ENCODE data around the gene NLRC5. TPM values are rescaled to one million over a fixed set of nuclear protein-coding genes. Genes with fewer than 3 reads are reported as not detected.
"Not testable (repeated sequence)": the region's sequence is repeated elsewhere in the genome, so short reads cannot be mapped to it uniquely, and the experiment has no call there.

The NLRC5 gene
- total RNA-seq, 2 experiments from 2014 or later = 135 to 153 TPM

DNA sequence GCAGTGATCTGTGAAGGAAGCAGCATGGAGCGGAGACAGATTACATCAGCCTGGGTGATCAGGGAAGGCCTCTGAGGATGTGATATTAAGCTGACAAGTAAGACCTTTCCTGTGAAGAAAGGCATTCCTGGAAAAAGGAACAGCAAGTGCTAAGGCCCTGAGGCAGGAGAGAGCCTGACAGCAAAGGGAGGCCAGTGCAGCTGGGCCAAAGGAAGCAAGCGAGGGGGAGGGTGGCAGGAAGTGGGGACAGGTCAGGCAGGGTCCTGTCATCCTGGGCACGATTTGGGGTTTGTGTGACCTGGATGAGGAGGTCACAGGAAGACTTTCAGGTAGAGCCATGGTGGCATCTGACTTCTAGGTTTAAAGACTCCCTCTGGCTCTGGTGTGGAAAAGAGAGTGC, 115.3 kb downstream of the NLRC5 start:
- TF ChIP-seq, protein P1, sequence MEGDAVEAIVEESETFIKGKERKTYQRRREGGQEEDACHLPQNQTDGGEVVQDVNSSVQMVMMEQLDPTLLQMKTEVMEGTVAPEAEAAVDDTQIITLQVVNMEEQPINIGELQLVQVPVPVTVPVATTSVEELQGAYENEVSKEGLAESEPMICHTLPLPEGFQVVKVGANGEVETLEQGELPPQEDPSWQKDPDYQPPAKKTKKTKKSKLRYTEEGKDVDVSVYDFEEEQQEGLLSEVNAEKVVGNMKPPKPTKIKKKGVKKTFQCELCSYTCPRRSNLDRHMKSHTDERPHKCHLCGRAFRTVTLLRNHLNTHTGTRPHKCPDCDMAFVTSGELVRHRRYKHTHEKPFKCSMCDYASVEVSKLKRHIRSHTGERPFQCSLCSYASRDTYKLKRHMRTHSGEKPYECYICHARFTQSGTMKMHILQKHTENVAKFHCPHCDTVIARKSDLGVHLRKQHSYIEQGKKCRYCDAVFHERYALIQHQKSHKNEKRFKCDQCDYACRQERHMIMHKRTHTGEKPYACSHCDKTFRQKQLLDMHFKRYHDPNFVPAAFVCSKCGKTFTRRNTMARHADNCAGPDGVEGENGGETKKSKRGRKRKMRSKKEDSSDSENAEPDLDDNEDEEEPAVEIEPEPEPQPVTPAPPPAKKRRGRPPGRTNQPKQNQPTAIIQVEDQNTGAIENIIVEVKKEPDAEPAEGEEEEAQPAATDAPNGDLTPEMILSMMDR (IDR thresholded peaks at IDR 0.05) = no peak
- DNase-seq (peak; percentile 25), ATAC-seq (peak; percentile 55)
- intact Hi-C loops (cut with micrococcal nuclease) = no loop called here
- Mint-ChIP-seq H3K4me1 (ENCODE audit: low read depth) (peaks cover 20% of the 10 kb centered on the region), H3K36me3 (ENCODE audit: low read depth) (no peaks in the 10 kb centered on the region), H3K27ac (peak overlapping the region; percentile 47), H3K9me3 (no peaks in the 10 kb centered on the region), H3K27me3 (no peaks in the 10 kb centered on the region), H3K4me3 (no peak overlapping the region)
- POLR2A ChIA-PET = interaction anchor here (0.9 to 1.0 kb wide), 2 partner anchors 18 to 20 kb away, joined by 3 read pairs; no protein-coding TSS in a partner anchor
- CTCF ChIA-PET = interaction anchor here (0.7 to 5.5 kb wide), 2 partner anchors 12 to 20 kb away, joined by 4 to 24 read pairs; partner anchors contain the start of gene CPNE2

DNA sequence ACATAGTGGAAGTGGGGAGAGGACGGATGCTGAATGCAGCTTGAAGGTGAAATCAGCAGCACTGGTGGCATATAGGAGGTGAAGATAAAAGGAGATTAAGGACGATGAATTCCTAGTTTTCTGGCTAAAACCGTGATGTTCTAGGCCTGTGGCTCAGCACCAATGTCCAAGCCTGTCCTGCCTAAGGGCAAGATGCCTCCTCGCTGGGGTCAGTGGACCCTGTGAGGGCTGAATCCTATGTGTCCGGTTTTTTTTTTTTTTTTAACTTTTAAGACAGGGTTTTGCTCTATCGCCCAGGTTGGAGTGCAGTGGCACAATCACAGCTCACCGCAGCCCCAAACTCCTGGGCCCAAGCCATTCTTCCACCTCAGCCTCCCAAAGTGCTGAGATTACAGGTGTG, 115.8 kb downstream of the NLRC5 start:
- H3K4me3 Mint-ChIP-seq = no peak overlapping the region
- H3K27ac Mint-ChIP-seq = peak overlapping the region; percentile 47

DNA sequence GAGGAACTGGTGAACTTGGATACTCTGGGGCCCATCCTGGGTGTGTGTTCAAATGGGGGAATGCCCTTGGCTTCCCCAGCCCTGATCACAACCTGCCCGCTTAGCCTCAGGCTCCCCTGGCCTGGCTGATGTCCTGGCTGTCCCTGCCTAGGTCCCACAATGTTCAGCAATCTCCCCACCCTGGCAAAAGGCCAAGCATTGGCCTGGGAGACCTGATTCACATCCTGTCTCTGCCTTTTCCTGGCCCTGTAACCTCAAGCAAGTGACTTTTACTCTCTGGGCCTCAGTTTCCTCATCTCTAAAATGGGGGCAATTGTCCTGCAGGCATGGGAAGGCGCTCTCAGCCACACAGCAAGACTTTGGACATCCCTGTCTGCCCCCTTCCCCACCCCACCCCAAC, 117.4 kb downstream of the NLRC5 start:
- ATAC-seq = no peak
- TF ChIP-seq, protein P1 (IDR thresholded peaks at IDR 0.05) = no peak
- H3K36me3 Mint-ChIP-seq (ENCODE audit: low read depth) = no peaks in the 10 kb centered on the region
- H3K27me3 Mint-ChIP-seq = no peaks in the 10 kb centered on the region
- intact Hi-C loops (cut with micrococcal nuclease) = no loop called here
- ChIA-PET POLR2A (no interaction called here), CTCF (interaction anchor here (1.2 kb wide), 1 partner anchor 35 kb away, joined by 4 read pairs; no protein-coding TSS in a partner anchor)
- H3K4me1 Mint-ChIP-seq (ENCODE audit: low read depth) = peaks cover 14% of the 10 kb centered on the region
- peak; percentile 27 for DNase-seq
- no peak overlapping the region for H3K27ac Mint-ChIP-seq
- H3K9me3 Mint-ChIP-seq = no peaks in the 10 kb centered on the region
- no peak overlapping the region for H3K4me3 Mint-ChIP-seq

More for the DNA sequence above, 115.8 kb downstream of the NLRC5 start:
- intact Hi-C loops (cut with micrococcal nuclease) = no loop called here
- TF ChIP-seq, protein P1 (IDR thresholded peaks at IDR 0.05) = no peak
- no peaks in the 10 kb centered on the region for H3K27me3 Mint-ChIP-seq
- no peaks in the 10 kb centered on the region for H3K36me3 Mint-ChIP-seq (ENCODE audit: low read depth)
- ATAC-seq (peak; percentile 11), DNase-seq (no peak)
- ChIA-PET CTCF (interaction anchor here (0.7 to 5.5 kb wide), 3 partner anchors 12 to 20 kb away, joined by 3 to 24 read pairs (median 4); partner anchors contain the start of gene CPNE2), POLR2A (interaction anchor here (0.6 to 1.0 kb wide), 3 partner anchors 18 to 140 kb away, joined by 3 read pairs; no protein-coding TSS in a partner anchor)
- no peaks in the 10 kb centered on the region for H3K9me3 Mint-ChIP-seq
- H3K4me1 Mint-ChIP-seq (ENCODE audit: low read depth) = peaks cover 17% of the 10 kb centered on the region

DNA sequence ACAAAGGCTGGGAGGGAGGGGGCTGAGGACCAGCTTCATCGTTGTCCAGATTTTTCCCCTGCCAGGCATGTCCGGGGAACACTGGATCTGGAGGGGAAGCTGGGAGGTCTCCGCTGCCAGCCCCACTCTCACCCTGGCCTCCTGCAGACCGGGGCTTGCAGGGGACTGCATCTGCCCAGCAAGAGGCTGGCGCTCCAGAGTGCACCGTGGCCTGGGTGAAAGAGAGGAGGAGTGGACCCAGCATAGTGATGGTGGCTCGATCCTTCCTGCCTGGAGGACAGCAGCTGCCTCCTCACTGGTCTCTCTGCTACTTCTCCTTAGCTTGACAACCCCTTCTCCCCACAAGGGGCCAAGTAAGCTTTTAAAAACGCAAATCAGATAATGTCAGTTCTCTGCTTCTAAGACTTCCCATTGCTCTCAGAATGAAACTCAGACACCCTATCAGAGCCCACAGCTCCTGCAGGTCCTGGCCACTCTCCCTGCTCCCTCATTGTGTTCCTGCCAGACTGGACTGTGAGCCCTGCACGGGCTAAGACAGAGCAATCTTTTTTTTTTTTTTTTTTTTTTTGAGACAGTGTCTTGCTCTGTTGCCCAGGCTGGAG, 118.1 kb downstream of the NLRC5 start:
- Mint-ChIP-seq H3K4me3 (no peak overlapping the region), H3K4me1 (ENCODE audit: low read depth) (peaks cover 15% of the 10 kb centered on the region), H3K36me3 (ENCODE audit: low read depth) (no peaks in the 10 kb centered on the region), H3K9me3 (no peaks in the 10 kb centered on the region), H3K27ac (no peak overlapping the region), H3K27me3 (no peaks in the 10 kb centered on the region)
- TF ChIP-seq, protein P1 (IDR thresholded peaks at IDR 0.05) = no peak
- no peak for DNase-seq
- ChIA-PET POLR2A (no interaction called here), CTCF (interaction anchor here (1.2 kb wide), 1 partner anchor 34 kb away, joined by 4 read pairs; no protein-coding TSS in a partner anchor)
- intact Hi-C loops (cut with micrococcal nuclease) = no loop called here
- no peak for ATAC-seq

DNA sequence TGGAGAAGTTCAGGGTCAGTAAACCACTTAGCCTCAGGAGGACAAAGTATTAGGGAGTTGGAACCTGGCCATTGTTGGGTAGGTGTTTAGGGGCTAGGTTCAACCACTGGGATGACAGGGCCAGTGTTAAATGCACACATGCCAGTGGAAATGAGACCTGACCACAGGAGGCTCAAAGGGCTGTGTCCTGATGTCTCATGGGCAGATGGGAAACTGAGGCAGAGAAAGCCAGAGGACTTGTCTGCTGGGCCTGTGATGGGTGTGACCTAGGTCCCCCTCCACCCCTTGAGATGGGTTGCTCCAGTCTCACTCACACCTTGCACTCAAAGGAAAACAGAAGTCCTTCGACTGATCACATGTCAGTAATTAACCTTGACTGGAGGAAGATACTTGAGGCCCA, 119.1 kb downstream of the NLRC5 start:
- POLR2A ChIA-PET = no interaction called here
- no peak for ATAC-seq
- CTCF ChIA-PET = no interaction called here

DNA sequence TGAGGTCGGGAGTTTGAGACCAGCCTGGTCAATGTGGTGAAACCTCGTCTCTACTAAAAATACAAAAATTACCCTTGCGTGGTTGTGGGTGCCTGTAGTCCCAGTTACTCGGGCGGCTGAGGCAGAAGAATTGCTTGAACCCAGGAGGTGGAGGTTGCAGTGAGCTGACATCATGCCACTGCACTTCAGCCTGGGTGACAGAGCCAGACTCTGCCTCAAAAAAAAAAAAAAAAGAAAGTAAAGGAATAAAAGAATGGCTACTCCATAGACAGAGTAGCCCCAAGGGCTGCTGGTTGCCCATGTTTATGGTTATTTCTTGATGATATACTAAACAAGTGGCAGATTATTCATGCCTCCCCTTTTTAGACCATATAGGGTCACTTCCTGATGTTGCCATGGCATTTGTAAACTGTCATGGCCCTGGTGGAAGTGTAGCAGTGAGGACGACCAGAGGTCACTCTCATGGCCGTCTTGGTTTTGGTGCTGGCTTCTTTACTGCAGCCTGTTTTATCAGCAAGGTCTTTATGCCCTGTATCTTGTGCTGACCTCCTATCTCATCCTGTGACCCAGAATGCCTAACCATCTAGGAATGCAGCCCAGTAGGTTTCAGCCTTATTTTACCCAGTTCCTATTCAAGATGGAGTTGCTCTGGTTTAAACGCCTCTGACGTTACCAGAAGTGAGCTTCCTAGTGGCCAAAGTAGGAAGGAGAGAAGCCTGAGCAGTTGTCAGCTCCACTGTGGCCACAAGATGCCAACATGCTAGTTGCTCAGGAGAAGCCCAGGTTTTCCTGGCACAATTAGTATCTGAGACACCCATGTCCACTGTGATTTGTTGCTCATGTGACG, 120.1 kb downstream of the NLRC5 start:
- H3K9me3 Mint-ChIP-seq; H3K27me3 Mint-ChIP-seq; H3K4me3 Mint-ChIP-seq; H3K36me3 Mint-ChIP-seq (ENCODE audit: low read depth); DNase-seq; ATAC-seq; intact Hi-C loops (cut with micrococcal nuclease); H3K27ac Mint-ChIP-seq: not testable (repeated sequence)
- CTCF ChIA-PET = interaction anchor here (0.6 to 0.7 kb wide), 2 partner anchors 9 to 115 kb away, joined by 3 read pairs; no protein-coding TSS in a partner anchor
- H3K4me1 Mint-ChIP-seq (ENCODE audit: low read depth) = peaks cover 19% of the 10 kb centered on the region
- POLR2A ChIA-PET = interaction anchor here (0.6 to 1.4 kb wide), 3 partner anchors 16 to 1183 kb away, joined by 3 read pairs; no protein-coding TSS in a partner anchor

More for the DNA sequence above, 119.1 kb downstream of the NLRC5 start:
- Mint-ChIP-seq H3K4me1 (ENCODE audit: low read depth) (peaks cover 21% of the 10 kb centered on the region), H3K4me3 (no peak overlapping the region), H3K36me3 (ENCODE audit: low read depth) (no peaks in the 10 kb centered on the region), H3K9me3 (no peaks in the 10 kb centered on the region), H3K27ac (no peak overlapping the region), H3K27me3 (no peaks in the 10 kb centered on the region)
- TF ChIP-seq, protein P1 (IDR thresholded peaks at IDR 0.05) = no peak
- intact Hi-C loops (cut with micrococcal nuclease) = no loop called here
- DNase-seq = no peak
